T47D (cell line): ENCODE measurements around the gene DDX49.
"Not testable (repeated sequence)": the region's sequence is repeated elsewhere in the genome, so short reads cannot be mapped to it uniquely, and the experiment has no call there.

Experiments
- DNase-seq, 2 experiments: peaks; one replicate each; pipeline versions ENCODE4 v3.0.0 to v3.0.0-alpha.2; 2011 to 2012; ENCODE audit warnings: low read depth in 1 of 2, low spot score in 1 of 2
- JUND ChIP-seq: IDR thresholded peaks from 2 replicates; pipeline ENCODE4 v1.6.1; 2012; ENCODE audit warnings: low read depth
- in situ Hi-C: cut with HindIII; loops from 2 replicates; pipeline ENCODE4 v1.10.0; 2016; ENCODE audit warnings: low sequenced_read_pairs, low pct_unique_long_range_greater_than_20kb

The DDX49 gene

DNA sequence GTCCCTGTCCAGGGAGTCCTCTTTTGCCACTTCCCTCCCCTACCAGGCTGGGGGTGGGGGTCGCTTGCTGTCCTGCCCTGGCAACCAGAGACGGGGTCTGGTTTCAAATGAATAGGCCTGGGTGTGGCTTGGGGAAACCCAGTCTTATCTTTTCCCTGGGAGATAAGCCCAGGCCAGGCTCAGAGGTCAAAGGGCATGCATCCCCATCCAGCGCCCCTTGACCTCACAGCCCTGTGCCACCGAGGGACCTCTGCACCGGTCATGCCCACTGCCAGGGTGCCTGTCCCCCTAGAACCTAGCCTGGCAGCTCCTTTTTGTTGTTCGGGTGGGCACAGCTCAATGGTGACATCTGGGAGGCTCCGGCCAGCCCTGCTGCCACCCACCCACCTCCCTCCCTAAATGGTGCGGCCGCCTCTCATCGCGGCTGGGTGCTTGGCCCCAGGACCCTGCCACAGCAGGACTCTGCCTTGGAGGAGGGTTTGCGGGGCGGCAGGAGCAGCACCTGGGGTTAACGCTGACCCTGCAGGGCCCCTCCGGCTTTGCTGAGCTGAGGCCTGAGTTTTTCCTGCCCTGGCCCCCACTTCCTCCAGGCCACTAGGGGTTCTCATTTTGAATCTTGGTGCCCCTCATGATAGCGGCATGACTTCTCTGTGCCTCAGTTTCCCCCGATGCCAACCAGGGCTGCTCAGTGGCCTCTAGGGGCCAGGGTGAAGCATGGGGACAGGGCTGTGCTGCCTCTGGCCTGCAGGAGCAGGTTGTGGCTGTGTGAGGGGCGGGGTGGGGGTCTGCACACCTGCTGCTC lies 20.7 kb upstream of the DDX49 start:
- in situ Hi-C loops: no loop called here
- no peak for TF ChIP-seq JUND
- DNase-seq: no peak

GRCh38 chr19:18899624-18900560 lies 19.6 kb upstream of the DDX49 start:
- in situ Hi-C loops: no loop called here
- TF ChIP-seq JUND: no peak

DNA sequence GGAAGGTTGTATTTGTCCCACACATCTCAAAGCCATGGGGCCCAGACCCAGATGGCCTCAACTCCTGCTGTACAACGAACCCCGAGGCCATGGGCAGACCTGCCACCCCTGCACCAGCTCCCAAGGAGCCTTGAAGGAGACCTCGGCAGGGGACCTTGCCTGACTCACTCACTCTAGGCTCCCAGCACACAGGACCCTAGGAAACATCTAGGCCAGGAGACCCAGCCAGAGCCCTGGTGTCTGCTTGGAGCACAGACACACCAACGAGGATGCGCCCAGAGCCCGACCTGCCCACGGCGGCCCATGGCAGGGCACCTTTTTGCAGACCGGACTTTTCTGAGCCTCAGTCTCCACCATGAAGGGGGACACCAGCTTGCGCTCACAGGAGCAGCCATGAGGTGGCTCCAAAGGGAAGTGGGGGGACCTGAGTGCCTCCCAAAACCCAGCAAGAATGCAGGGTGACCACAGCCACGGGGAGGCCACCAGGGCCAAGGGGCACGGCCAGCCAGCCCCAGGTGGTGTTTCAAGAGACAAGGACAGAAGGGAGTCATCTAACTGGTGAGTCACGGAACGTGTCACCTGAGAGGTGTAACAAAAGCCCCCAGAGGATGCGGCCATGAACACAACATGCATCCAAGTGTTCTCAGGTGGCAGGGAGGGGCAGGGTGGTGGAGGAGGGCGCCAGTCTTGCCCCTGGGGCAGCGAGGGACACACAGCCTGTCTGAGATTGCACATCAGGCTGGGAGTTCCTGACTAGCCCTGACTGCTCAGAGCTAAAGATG lies 18.6 kb upstream of the DDX49 start:
- TF ChIP-seq JUND: no peak
- in situ Hi-C loops: no loop called here
- no peak for DNase-seq

More at GRCh38 chr19:18899624-18900560, 19.6 kb upstream of the DDX49 start:
- DNase-seq: no peak

GRCh38 chr19:18901491-18901890 lies 18.0 kb upstream of the DDX49 start:
- in situ Hi-C loops: no loop called here

GRCh38 chr19:18902519-18902918 lies 17.0 kb upstream of the DDX49 start:
- in situ Hi-C loops, DNase-seq: not testable (repeated sequence)

More at GRCh38 chr19:18901491-18901890, 18.0 kb upstream of the DDX49 start:
- no peak for DNase-seq
- TF ChIP-seq JUND: no peak

DNA sequence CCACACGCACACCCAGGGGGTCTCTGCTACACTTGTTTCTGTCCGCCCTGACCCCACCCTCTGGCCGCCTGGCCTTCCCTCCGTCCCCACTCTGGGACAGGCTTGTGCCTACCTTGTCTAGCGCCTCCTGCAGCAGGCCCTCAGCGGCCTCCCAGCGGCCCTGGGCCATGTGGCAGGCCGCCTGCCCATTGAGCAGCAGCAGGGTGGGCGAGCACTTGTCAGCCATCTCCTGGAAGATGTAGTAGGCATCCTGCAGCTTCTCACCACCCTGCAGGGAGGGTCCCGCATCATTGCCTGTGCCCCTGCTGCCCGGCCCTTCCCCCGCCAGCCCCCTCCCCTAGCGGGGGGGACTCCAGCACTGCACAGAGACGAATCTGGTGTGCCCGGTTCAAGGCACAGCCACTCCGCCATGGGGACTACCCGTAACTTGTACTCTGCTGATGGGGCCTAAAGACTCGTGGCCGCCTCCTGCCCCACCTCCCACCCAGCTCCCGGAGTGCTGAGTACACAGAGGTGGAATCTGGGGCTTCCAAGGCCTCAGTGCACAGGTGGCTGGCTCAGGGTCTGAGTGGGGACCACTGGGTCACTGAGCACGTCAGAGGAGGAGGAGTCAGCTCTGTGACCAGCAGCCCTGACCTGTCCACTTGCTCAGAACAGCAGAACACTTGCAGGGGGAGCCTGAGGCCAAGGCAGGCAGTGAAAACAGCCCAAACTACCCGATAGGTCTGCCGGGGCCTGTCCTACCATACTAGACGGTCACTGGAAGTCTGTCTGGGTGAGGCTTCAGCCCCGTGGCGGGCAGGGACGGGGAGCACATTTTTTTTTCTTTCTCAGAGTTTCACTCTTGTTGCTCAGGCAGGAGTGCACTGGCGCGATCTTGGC lies 16.1 kb upstream of the DDX49 start:
- TF ChIP-seq JUND: no peak
- in situ Hi-C loops: no loop called here
- DNase-seq: no peak

DNA sequence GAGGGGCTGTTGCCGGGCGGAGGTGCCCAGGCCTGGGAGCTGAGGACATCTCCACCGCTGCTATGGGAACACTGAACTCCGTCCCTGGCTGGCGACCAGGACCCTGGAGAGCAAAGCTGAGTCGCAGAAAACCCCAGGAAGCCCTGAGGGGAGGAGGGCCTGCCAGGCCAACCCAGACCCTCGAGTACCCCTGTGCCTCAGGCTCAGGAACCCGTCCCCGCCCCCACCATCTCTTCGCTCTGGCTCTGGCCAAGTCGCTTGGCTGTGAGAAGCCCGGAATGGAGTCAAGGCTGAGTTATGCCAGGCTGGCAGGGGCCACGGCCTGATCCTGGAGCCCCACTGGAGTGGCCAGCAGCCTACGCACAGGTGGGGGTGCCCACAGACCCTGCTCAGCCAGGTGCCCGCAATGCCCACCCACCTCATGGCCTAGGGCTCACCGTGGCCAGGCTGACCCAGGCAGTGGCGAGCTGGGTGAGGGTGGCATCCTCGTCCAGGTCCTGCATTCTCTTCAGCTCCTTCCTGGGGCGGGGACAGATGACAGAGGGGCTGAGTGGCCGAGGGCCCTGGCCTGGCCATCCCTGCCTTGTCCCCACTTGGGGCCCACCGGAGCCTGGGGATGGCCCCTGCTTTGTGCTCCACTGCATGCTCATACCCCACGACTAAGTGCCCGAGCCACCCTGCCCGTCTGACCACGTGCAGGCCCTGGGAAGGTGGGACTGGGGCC lies 15.0 kb upstream of the DDX49 start:
- in situ Hi-C loops: no loop called here
- DNase-seq: no peak
- no peak for TF ChIP-seq JUND

DNA sequence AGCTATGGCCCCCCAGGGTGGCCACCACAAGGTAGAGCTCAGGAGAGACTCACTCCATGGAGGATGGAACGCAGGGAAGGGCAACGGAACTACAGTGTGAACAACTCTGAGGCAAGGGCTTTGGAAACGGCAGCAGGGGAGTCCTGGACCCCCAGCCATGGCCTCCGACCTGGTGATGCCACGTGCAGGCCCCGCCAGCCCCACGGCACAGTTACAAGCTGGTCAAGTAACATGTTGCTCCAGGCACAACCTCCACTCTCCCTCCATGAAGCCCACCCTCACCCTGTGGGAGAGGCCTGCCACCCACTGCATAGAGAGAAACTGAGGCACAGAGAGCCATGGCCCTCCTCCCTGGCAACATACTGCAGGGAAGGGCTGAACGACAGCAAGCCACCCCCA lies 14.5 kb upstream of the DDX49 start:
- no peak for TF ChIP-seq JUND
- in situ Hi-C loops: no loop called here
- no peak for DNase-seq

DNA sequence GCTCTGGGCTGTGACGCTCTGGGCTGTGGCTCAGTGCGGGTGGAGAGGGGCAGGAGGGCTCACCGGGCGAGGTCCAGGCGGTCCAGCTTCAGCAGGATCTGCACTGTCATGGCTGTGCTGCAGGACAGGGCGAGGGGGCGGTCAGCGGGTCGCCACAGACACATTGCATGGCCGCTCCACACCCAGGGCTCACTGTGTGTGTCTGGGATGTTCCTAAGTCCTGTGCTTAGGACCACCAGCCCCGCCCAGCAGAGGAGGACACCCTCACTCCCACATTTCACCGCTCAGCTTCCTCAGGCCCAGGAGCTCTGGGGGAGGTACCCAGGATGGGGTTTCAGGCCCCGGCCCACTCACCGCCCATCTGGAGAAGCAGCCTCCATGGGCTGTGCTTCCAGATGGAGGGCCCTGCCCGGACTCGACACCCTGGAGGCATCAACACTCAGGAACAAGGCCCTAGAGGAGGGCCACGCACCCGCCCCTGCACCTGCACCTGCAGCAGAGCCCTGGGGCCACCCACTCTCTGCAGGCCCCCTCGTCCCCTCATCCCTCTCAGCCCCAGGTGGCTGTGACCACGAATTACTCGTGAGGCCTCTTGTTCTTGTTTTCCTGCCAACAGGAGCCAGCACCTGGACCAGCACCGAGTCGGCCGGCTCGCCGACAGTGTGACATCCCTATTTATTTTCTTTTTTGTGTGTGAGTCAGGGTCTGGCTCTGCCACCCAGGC lies 13.8 kb upstream of the DDX49 start:
- no peak for TF ChIP-seq JUND
- in situ Hi-C loops: no loop called here
- no peak for DNase-seq

- in situ Hi-C loops: no loop called here
- no peak for DNase-seq
- TF ChIP-seq JUND: no peak
Measured at GRCh38 chr19:18906605-18907519, 12.7 kb upstream of the DDX49 start.
